Measurements from ENCODE around the gene FATE1. TPM values are rescaled to one million over a fixed set of nuclear protein-coding genes. Genes with fewer than 3 reads are reported as not detected.

Gene FATE1
- total and polyA plus RNA-seq, 2 experiments from 2014 or later: 0.15 TPM; not detected in 1

DNA sequence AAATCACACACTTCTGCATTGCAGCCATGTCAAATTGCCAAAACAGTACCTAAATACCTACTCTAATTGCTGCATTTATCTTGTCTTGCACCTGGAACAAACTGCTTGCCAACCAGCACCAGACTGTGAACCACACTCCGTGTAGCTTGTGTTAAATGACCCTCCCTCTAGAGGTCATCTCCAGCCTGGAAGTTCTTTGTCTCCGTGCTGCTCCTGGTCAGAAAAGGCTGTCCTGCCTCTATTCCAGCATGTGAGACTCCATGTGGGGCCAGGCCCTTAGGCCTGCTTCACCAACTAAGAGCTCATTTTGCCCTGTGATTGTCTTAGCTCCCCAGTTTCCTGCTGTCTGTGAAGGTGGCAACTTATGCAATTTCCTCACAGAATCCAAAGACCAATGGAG, 47.0 kb downstream of the FATE1 start:
- TF ChIP-seq, protein P1, sequence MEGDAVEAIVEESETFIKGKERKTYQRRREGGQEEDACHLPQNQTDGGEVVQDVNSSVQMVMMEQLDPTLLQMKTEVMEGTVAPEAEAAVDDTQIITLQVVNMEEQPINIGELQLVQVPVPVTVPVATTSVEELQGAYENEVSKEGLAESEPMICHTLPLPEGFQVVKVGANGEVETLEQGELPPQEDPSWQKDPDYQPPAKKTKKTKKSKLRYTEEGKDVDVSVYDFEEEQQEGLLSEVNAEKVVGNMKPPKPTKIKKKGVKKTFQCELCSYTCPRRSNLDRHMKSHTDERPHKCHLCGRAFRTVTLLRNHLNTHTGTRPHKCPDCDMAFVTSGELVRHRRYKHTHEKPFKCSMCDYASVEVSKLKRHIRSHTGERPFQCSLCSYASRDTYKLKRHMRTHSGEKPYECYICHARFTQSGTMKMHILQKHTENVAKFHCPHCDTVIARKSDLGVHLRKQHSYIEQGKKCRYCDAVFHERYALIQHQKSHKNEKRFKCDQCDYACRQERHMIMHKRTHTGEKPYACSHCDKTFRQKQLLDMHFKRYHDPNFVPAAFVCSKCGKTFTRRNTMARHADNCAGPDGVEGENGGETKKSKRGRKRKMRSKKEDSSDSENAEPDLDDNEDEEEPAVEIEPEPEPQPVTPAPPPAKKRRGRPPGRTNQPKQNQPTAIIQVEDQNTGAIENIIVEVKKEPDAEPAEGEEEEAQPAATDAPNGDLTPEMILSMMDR (IDR thresholded peaks at IDR 0.05; ENCODE audit: low read depth, low read length): no peak

DNA sequence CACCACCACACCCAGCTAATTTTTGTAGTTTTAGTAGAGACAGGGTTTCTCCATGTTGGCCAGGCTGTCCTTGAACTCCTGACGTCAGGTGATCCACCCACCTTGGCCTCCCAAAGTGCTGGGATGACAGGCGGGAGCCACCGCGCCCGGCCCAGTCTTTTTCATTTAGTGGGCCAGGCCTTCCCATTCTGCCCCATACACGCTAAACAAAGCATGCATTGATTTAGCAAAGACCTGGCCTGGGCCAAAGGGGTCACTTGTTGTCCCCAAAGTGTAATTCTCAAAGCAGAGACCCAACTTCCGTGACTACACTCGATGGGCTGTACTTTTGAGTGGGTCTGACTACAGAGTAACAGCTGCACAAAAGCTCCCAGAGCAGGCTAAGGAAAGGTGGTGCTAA, 47.9 kb downstream of the FATE1 start:
- Histone ChIP-seq H3K4me1 (ENCODE audit: low read depth) (no peaks in the 10 kb centered on the region), H3K36me3 (no peaks in the 10 kb centered on the region), H3K27me3 (no peaks in the 10 kb centered on the region), H3K27ac (no peak overlapping the region), H3K9me3 (ENCODE audit: low read depth) (no peaks in the 10 kb centered on the region), H3K4me3 (no peak overlapping the region)
- no peak for DNase-seq (ENCODE audit: low read depth in 1 of 2, low spot score in 1 of 2)
- TF ChIP-seq, protein P1 (IDR thresholded peaks at IDR 0.05; ENCODE audit: low read depth, low read length): no peak

More for the DNA sequence above, 47.0 kb downstream of the FATE1 start:
- Histone ChIP-seq H3K36me3 (no peaks in the 10 kb centered on the region), H3K27ac (no peak overlapping the region), H3K27me3 (no peaks in the 10 kb centered on the region), H3K4me3 (no peak overlapping the region), H3K9me3 (ENCODE audit: low read depth) (no peaks in the 10 kb centered on the region), H3K4me1 (ENCODE audit: low read depth) (no peaks in the 10 kb centered on the region)
- no peak for DNase-seq (ENCODE audit: low read depth in 1 of 2, low spot score in 1 of 2)

DNA sequence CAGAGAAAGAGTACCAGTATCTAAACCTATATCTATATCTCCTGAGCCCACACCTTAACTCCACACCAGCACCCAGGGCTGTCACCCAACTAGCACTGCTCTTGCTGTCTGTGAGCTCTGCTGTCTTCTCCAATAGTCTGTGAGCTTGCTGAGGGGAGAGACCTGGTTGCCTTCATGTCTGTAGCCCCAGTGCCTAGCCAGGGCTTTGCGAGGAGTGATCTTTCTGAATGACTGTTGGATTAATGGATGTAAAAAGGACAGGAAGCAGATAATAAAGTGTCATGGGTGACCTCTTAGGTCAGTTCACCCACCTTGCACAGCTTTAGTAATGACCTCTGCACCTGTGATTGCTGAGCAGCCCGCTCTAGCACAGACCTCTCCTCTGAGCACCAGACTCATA, 49.2 kb downstream of the FATE1 start:
- Histone ChIP-seq H3K4me3 (no peak overlapping the region), H3K36me3 (no peaks in the 10 kb centered on the region), H3K27me3 (no peaks in the 10 kb centered on the region), H3K4me1 (ENCODE audit: low read depth) (no peaks in the 10 kb centered on the region), H3K9me3 (ENCODE audit: low read depth) (no peaks in the 10 kb centered on the region), H3K27ac (no peak overlapping the region)
- DNase-seq (ENCODE audit: low read depth in 1 of 2, low spot score in 1 of 2): no peak
- TF ChIP-seq, protein P1 (IDR thresholded peaks at IDR 0.05; ENCODE audit: low read depth, low read length): no peak

DNA sequence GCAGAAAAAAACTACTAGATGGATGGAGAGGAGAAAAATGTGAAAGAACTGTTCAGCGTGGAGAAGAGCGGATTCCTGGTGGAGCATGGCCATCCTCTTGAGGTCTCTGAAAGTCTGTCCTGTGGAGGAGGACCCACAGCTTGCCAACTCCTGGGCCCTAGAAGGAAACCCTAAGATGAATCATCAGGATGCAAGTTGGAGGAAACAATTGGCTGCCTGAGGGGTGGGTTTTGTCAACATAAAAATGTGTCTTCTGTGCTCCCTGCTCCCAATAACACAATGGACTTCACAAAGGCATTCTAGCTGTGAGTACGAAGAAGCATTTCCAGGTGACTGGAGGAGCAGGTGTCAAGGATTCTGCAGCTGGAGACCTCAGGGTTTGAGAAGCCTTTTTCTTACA, 55.9 kb downstream of the FATE1 start:
- Histone ChIP-seq H3K4me3 (no peak overlapping the region), H3K27ac (no peak overlapping the region), H3K9me3 (ENCODE audit: low read depth) (no peaks in the 10 kb centered on the region), H3K27me3 (no peaks in the 10 kb centered on the region), H3K4me1 (ENCODE audit: low read depth) (no peaks in the 10 kb centered on the region), H3K36me3 (no peaks in the 10 kb centered on the region)
- TF ChIP-seq, protein P1 (IDR thresholded peaks at IDR 0.05; ENCODE audit: low read depth, low read length): no peak
- DNase-seq (ENCODE audit: low read depth in 1 of 2, low spot score in 1 of 2): no peak

Other genes with a start within 250 kb of the FATE1 start
- gene PASD1, start 152.4 kb upstream of the FATE1 start, total RNA-seq: 0.18 and 0.30 TPM in 2 replicates
- gene PASD1, start 152.4 kb upstream of the FATE1 start, polyA plus RNA-seq: 0.13 TPM in 1 of 2 replicates, not detected in the other
- gene PRRG3, start 20.6 kb upstream of the FATE1 start, total RNA-seq: 4.8 and 10.6 TPM in 2 replicates
- 5.6 and 18.1 TPM in 2 replicates for gene PRRG3, start 20.6 kb upstream of the FATE1 start, polyA plus RNA-seq
- gene CNGA2, start 18.7 kb downstream of the FATE1 start, total RNA-seq: not detected in 2 replicates
- not detected in 2 replicates for gene CNGA2, start 18.7 kb downstream of the FATE1 start, polyA plus RNA-seq
- not detected in 2 replicates for gene MAGEA4, start 196.9 kb downstream of the FATE1 start, total RNA-seq
- not detected in 2 replicates for gene MAGEA4, start 196.9 kb downstream of the FATE1 start, polyA plus RNA-seq